Smooth muscle cell (in vitro differentiated cells): ENCODE measurements around the gene TMEM231. TPM values are rescaled to one million over a fixed set of nuclear protein-coding genes. Genes with fewer than 3 reads are reported as not detected.

Experiments used
- DNase-seq: peaks from one replicate; lab custom pipeline; 2025; ENCODE audit not compliant: unreplicated experiment; lab: John Stamatoyannopoulos, UW
- H2AFZ ChIP-seq: fragments of 200-600 bp; sonication (generic); 2 replicates; pipeline ENCODE4 v1.6.0; 2016; ENCODE audit warnings: antibody characterized with exemption, low read depth, mild to moderate bottlenecking
- H3F3A ChIP-seq: fragments of 200-600 bp; sonication (generic); 2 replicates; pipeline ENCODE4 v1.6.0; 2017; ENCODE audit warnings: antibody characterized with exemption, low read depth
- H3K27ac ChIP-seq: fragments of 200-600 bp; sonication (generic); 2 replicates; pipeline ENCODE4 v1.5.1; 2016; ENCODE audit warnings: low read depth, mild to moderate bottlenecking
- H3K27me3 ChIP-seq: fragments of 200-600 bp; sonication (generic); 2 replicates; pipeline ENCODE4 v1.6.1; 2016; ENCODE audit warnings: low read depth, mild to moderate bottlenecking
- H3K36me3 ChIP-seq: fragments of 200-600 bp; sonication (generic); 2 replicates; pipeline ENCODE4 v1.5.1; 2016; ENCODE audit warnings: low read depth
- H3K4me1 ChIP-seq: fragments of 200-600 bp; sonication (generic); 2 replicates; pipeline ENCODE4 v1.5.1; 2016; ENCODE audit warnings: low read depth
- H3K4me2 ChIP-seq: fragments of 200-600 bp; sonication (generic); 2 replicates; pipeline ENCODE4 v1.6.0; 2016; ENCODE audit warnings: mild to moderate bottlenecking
- H3K4me3 ChIP-seq: fragments of 200-600 bp; sonication (generic); 2 replicates; pipeline ENCODE4 v1.5.1; 2016; ENCODE audit warnings: mild to moderate bottlenecking
- H3K79me2 ChIP-seq: fragments of 200-600 bp; sonication (generic); 2 replicates; pipeline ENCODE4 v1.6.0; 2016; ENCODE audit warnings: low read depth, mild to moderate bottlenecking
- H3K9ac ChIP-seq: fragments of 200-600 bp; sonication (generic); 2 replicates; pipeline ENCODE4 v1.6.0; 2016; ENCODE audit warnings: low read depth
- H3K9me3 ChIP-seq: fragments of 200-600 bp; sonication (generic); replicated peaks from 2 replicates; pipeline ENCODE4 v1.5.1; 2016; ENCODE audit warnings: low read depth
- H4K20me1 ChIP-seq: fragments of 200-600 bp; sonication (generic); 2 replicates; pipeline ENCODE4 v1.6.0; 2016; ENCODE audit warnings: low read depth
- WGBS: methylation state at CpG from one replicate; pipeline ENCODE4 v1.1.7; 2016; ENCODE audit warnings: low lambda C conversion rate; 5-methylcytosine and 5-hydroxymethylcytosine counted together
- polyA plus RNA-seq: library from polyadenylated mRNA; unstranded; fragments of >200 nt; fragmentation: Nextera tagmentation; extraction: Ambion mirVana; gene quantifications from 2 replicates; pipeline ENCODE4 v1.2.1, GENCODE V29; 2016
- total RNA-seq: library from RNA; depleted of rRNA; stranded (reverse); fragments of >200 nt; gene quantifications from 2 replicates; pipeline ENCODE4 v1.2.3, GENCODE V29; 2014
- TF ChIP-seq, protein P1 (sequence below): fragments of 200-600 bp; sonication (generic); IDR thresholded peaks from 2 replicates; pipeline ENCODE4 v1.5.1; 2017; ENCODE audit warnings: borderline replicate concordance, mild to moderate bottlenecking, antibody characterized with exemption; ENCODE audit not compliant: insufficient read depth, poor library complexity, severe bottlenecking

The TMEM231 gene
- total and polyA plus RNA-seq, 2 experiments from 2014 or later = 11.8 to 17.0 TPM

DNA sequence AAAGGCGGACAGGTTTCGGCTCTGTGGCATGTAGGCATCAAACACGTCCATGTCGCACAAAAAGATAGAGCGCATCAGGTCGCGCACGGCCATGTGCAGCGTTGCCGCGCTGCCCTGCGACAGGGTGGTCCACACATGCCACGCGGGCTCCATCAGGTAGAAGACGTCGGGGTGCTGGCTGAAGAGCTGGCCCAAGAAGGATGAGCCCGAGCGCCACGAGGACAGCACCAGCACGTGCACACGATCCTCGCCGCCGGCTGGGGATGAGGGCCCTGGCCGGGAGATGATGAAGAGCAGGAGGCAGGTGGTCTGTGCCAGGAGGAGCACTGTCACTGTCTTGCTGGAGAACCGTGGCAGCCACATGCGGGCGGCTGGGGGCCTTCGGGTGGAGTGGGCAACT, 26.1 kb downstream of the TMEM231 start:
- no peaks in the 10 kb centered on the region for H4K20me1 ChIP-seq
- no peak for DNase-seq
- H3K36me3 ChIP-seq = no peaks in the 10 kb centered on the region
- H3K4me1 ChIP-seq = no peaks in the 10 kb centered on the region
- H3K79me2 ChIP-seq = no peaks in the 10 kb centered on the region
- no peaks in the 10 kb centered on the region for H3K27me3 ChIP-seq
- no peak overlapping the region for H3K27ac ChIP-seq
- no peak overlapping the region for H3K4me2 ChIP-seq
- WGBS = 96% methylated on average over 29 of the region's 29 CpGs
- H2AFZ ChIP-seq = no peak overlapping the region
- H3K9me3 ChIP-seq = no peaks in the 10 kb centered on the region
- TF ChIP-seq, protein P1, sequence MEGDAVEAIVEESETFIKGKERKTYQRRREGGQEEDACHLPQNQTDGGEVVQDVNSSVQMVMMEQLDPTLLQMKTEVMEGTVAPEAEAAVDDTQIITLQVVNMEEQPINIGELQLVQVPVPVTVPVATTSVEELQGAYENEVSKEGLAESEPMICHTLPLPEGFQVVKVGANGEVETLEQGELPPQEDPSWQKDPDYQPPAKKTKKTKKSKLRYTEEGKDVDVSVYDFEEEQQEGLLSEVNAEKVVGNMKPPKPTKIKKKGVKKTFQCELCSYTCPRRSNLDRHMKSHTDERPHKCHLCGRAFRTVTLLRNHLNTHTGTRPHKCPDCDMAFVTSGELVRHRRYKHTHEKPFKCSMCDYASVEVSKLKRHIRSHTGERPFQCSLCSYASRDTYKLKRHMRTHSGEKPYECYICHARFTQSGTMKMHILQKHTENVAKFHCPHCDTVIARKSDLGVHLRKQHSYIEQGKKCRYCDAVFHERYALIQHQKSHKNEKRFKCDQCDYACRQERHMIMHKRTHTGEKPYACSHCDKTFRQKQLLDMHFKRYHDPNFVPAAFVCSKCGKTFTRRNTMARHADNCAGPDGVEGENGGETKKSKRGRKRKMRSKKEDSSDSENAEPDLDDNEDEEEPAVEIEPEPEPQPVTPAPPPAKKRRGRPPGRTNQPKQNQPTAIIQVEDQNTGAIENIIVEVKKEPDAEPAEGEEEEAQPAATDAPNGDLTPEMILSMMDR = no peak
- no peak overlapping the region for H3K4me3 ChIP-seq
- no peak overlapping the region for H3K9ac ChIP-seq
- H3F3A ChIP-seq = no peaks in the 10 kb centered on the region

DNA sequence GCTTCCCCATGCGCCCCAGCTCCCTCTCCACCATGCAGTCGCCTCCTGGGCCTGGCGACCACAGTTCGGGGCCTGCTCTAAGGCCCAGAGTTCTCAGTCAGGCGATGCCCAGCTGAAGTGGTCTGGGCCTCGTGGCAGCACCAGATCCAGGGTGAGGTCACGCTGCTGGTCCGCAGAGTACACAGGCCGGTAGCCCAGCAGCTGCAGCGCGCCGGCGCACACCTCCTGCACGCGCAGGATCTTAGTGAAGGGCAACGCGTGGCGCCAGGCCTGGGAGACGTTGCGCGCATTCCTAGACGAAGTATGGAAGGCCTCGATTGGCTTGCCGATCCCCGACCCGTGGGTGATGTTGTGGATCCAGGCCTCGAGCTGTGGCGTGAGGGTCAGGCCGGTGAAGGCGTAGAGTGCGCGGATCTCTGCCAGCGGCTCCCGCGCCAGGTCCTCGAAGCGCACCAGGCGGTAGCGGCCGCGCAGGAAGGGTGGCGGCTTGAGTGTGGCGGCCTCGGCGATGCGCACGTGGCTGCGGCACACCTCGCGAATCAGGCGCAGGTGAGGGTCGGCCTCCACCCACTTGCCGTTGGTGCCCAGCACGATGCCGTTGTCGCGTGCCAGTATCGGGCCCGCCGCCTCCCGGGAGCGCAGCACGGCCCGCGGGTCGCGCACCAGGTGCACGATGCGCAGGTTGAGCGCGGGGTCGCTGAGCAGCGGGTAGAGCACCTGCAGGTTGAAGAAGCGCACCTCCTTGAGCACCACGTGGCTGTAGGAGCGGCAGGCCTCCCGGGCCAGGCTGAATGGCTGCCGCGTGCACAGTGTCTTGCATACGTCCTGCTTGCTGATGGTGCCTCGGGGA, 26.8 kb downstream of the TMEM231 start:
- no peak overlapping the region for H3K4me2 ChIP-seq
- H3K9ac ChIP-seq = no peak overlapping the region
- H4K20me1 ChIP-seq = no peaks in the 10 kb centered on the region
- H3K27ac ChIP-seq = no peak overlapping the region
- H3K4me1 ChIP-seq = no peaks in the 10 kb centered on the region
- no peak overlapping the region for H3K4me3 ChIP-seq
- no peaks in the 10 kb centered on the region for H3F3A ChIP-seq
- no peak overlapping the region for H2AFZ ChIP-seq
- no peaks in the 10 kb centered on the region for H3K27me3 ChIP-seq
- 97% methylated on average over 57 of the region's 81 CpGs for WGBS
- no peaks in the 10 kb centered on the region for H3K36me3 ChIP-seq
- no peaks in the 10 kb centered on the region for H3K9me3 ChIP-seq
- H3K79me2 ChIP-seq = no peaks in the 10 kb centered on the region
- TF ChIP-seq, protein P1 = no peak
- no peak for DNase-seq

DNA sequence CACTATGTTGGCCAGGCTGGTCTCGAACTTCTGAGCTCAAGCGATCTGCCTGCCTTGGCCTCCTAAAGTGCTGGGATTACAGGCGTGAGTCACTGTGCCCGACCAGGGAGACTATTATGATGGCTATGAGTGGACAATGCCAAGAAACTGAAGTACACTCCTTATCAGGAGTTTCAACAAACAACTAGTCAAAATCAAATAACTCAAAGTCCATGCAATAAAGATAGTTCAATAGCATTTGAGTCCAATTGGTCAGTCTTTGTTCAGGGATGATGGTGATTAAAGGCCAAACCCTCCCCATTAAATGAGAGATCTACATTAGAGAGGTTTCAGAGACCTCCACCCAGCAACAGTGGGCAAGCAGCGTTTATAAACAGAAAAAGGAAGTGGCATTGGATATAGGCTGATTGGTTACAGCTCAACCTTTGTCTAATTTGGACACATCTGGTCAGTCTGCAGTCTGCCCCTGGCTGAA, 28.2 kb downstream of the TMEM231 start:
- H2AFZ ChIP-seq = no peak overlapping the region
- TF ChIP-seq, protein P1 = no peak
- no peak overlapping the region for H3K4me3 ChIP-seq
- H3K36me3 ChIP-seq = no peaks in the 10 kb centered on the region
- no peaks in the 10 kb centered on the region for H3K4me1 ChIP-seq
- H3K9me3 ChIP-seq = no peaks in the 10 kb centered on the region
- no peak overlapping the region for H3K27ac ChIP-seq
- H3K27me3 ChIP-seq = no peaks in the 10 kb centered on the region
- H3K9ac ChIP-seq = no peak overlapping the region
- no peak overlapping the region for H3K4me2 ChIP-seq
- DNase-seq = no peak
- H4K20me1 ChIP-seq = no peaks in the 10 kb centered on the region
- 69% methylated on average over 5 of the region's 5 CpGs for WGBS
- no peaks in the 10 kb centered on the region for H3K79me2 ChIP-seq
- H3F3A ChIP-seq = no peaks in the 10 kb centered on the region
